HepG2 (cell line): ENCODE data around the gene TP53. TPM values are rescaled to one million over a fixed set of nuclear protein-coding genes. Genes with fewer than 3 reads are reported as not detected.

Experiments
- CENPT ChIP-seq: sonication (generic); formaldehyde crosslinking; IDR thresholded peaks from 2 replicates; pipeline ENCODE4 v1.8.0; 2022; ENCODE audit warnings: low read depth, mild to moderate bottlenecking, moderate library complexity, missing genetic modification reagents
- ERF ChIP-seq: IDR thresholded peaks from 2 replicates; pipeline ENCODE4 v1.6.1; 2018; ENCODE audit warnings: missing biosample characterization, missing genetic modification reagents
- GATAD2A ChIP-seq: IDR thresholded peaks from 2 replicates; pipeline ENCODE4 v1.6.1; 2016
- GTF2F1 ChIP-seq: fragments of 150-350 bp; IDR thresholded peaks from 2 replicates; pipeline ENCODE4 v1.6.1; 2014; ENCODE audit warnings: low read length
- HDAC1 ChIP-seq: sonication (generic); formaldehyde crosslinking; IDR thresholded peaks from 2 replicates; pipeline ENCODE4 v1.5.1; 2020; ENCODE audit warnings: mild to moderate bottlenecking, missing genetic modification reagents
- KLF9 ChIP-seq: IDR thresholded peaks from 2 replicates; pipeline ENCODE4 v1.6.1; 2016; ENCODE audit warnings: low read depth
- MXI1 ChIP-seq: IDR thresholded peaks from 3 replicates; pipeline ENCODE4 v1.6.1; 2012; ENCODE audit warnings: low read depth, low read length, inconsistent platforms, borderline replicate concordance
- MYC ChIP-seq: sonication (generic); formaldehyde crosslinking; IDR thresholded peaks from 2 replicates; pipeline ENCODE4 v1.9.0; 2021; ENCODE audit warnings: missing genetic modification reagents, borderline replicate concordance
- NAIF1 ChIP-seq: sonication (generic); formaldehyde crosslinking; IDR thresholded peaks from 2 replicates; pipeline ENCODE4 v1.5.0; 2020; ENCODE audit warnings: mild to moderate bottlenecking, missing genetic modification reagents, borderline replicate concordance
- NR2F2 ChIP-seq: IDR thresholded peaks from 2 replicates; pipeline ENCODE4 v1.6.1; 2012; ENCODE audit warnings: low read depth, inconsistent platforms, borderline replicate concordance
- PHF8 ChIP-seq: sonication (generic); formaldehyde crosslinking; IDR thresholded peaks from 2 replicates; pipeline ENCODE4 v1.5.0; 2020; ENCODE audit warnings: missing genetic modification reagents
- SALL1 ChIP-seq: sonication (generic); formaldehyde crosslinking; IDR thresholded peaks from 2 replicates; pipeline ENCODE4 v1.8.0; 2022; ENCODE audit warnings: mild to moderate bottlenecking, missing genetic modification reagents
- SNAPC5 ChIP-seq: sonication (generic); formaldehyde crosslinking; IDR thresholded peaks from 2 replicates; pipeline ENCODE4 v1.8.1; 2023; ENCODE audit warnings: mild to moderate bottlenecking, missing genetic modification reagents, borderline replicate concordance
- TFAP4 ChIP-seq: sonication (generic); IDR thresholded peaks from 2 replicates; pipeline ENCODE4 v1.6.1; 2016; ENCODE audit warnings: low read depth, borderline replicate concordance
- YEATS2 ChIP-seq: sonication (generic); formaldehyde crosslinking; IDR thresholded peaks from 2 replicates; pipeline ENCODE4 v1.4.0; 2020; ENCODE audit warnings: missing genetic modification reagents, borderline replicate concordance
- ZBTB7A ChIP-seq: sonication (generic); formaldehyde crosslinking; IDR thresholded peaks from 2 replicates; pipeline ENCODE4 v1.8.0; 2022; ENCODE audit warnings: mild to moderate bottlenecking, missing genetic modification reagents
- ZBTB7B ChIP-seq: sonication (generic); formaldehyde crosslinking; IDR thresholded peaks from 2 replicates; pipeline ENCODE4 v1.4.0; 2020; ENCODE audit warnings: missing genetic modification reagents
- ZFP36 ChIP-seq: fragments of 150-350 bp; IDR thresholded peaks from 2 replicates; pipeline ENCODE4 v1.6.1; 2018; ENCODE audit warnings: borderline replicate concordance, low read length, low read depth; ENCODE audit not compliant: partially characterized antibody
- ZNF430 ChIP-seq: sonication (generic); formaldehyde crosslinking; IDR thresholded peaks from 2 replicates; pipeline ENCODE4 v1.9.0; 2021; ENCODE audit warnings: mild to moderate bottlenecking, missing genetic modification reagents
- ZNF432 ChIP-seq: sonication (generic); formaldehyde crosslinking; IDR thresholded peaks from 2 replicates; pipeline ENCODE4 v1.5.0; 2020; ENCODE audit warnings: missing genetic modification reagents, mild to moderate bottlenecking, borderline replicate concordance
- ZNF574 ChIP-seq: sonication (generic); formaldehyde crosslinking; IDR thresholded peaks from 2 replicates; pipeline ENCODE4 v1.4.0; 2020; ENCODE audit warnings: missing genetic modification reagents
- ZNF790 ChIP-seq: sonication (generic); formaldehyde crosslinking; IDR thresholded peaks from 2 replicates; pipeline ENCODE4 v1.8.0; 2022; ENCODE audit warnings: missing genetic modification reagents, mild to moderate bottlenecking, borderline replicate concordance
- ZSCAN31 ChIP-seq: sonication (generic); formaldehyde crosslinking; IDR thresholded peaks from 2 replicates; pipeline ENCODE4 v1.5.0; 2020; ENCODE audit warnings: low read depth, mild to moderate bottlenecking, missing genetic modification reagents
- polyA plus RNA-seq, 8 experiments: library from polyadenylated mRNA; depleted of rRNA in 3 of 8; stranded (reverse) in 7 of 8; unstranded in 1 of 8; fragments of >200 nt; fragmentation: Illumina TruSeq in 4 of 8; extraction: Trizol in 4 of 8; gene quantifications; 2 replicates each; pipeline versions ENCODE4 v1.2.1 to v1.2.3, GENCODE V29; 2011 to 2016; ENCODE audit warnings: low read depth in 4 of 8, missing spikeins in 1 of 8, mixed read lengths in 1 of 8; ENCODE audit not compliant: insufficient read depth in 1 of 8
- total RNA-seq, 5 experiments: library from RNA; depleted of rRNA; stranded (reverse); fragments of >200 nt; fragmentation: Illumina TruSeq; extraction: Trizol; gene quantifications; 2 replicates each; pipeline ENCODE4 v1.2.3, GENCODE V29; 2016; ENCODE audit warnings: low read depth in 1 of 5
- TF ChIP-seq, protein P1 (sequence below): sonication (generic); formaldehyde crosslinking; IDR thresholded peaks from 2 replicates; pipeline ENCODE4 v1.4.0; 2020; ENCODE audit warnings: mild to moderate bottlenecking, missing genetic modification reagents

TP53 gene
- total and polyA plus RNA-seq, 2 of the 13 experiments (the other 11 are each of a cell fraction or from before 2014, with no cell fraction given) = 17.1 to 29.9 TPM

DNA sequence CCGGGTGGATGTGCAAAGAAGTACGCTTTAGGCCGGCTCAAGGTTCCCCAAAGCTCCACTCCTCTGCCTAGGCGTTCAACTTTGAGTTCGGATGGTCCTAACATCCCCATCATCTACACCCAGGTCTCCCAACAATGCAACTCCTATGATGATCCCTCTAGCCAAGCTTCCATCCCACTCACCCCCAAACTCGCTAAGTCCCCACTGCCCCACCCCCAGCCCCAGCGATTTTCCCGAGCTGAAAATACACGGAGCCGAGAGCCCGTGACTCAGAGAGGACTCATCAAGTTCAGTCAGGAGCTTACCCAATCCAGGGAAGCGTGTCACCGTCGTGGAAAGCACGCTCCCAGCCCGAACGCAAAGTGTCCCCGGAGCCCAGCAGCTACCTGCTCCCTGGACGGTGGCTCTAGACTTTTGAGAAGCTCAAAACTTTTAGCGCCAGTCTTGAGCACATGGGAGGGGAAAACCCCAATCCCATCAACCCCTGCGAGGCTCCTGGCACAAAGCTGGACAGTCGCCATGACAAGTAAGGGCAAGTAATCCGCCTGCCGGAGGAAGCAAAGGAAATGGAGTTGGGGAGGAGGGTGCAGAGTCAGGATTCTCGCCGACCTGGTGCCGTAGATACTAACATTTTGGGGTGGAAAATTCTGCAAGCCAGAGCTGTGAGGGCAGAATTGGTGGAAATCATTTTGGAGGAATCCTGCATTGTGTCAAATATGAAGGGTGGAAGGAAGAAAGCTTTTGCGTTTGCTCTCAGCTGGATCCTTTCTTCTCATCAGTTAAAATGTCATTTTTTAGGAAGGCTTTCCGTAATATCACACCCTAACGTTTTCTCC is at the start of gene TP53 (continued):
- TF ChIP-seq ZBTB7B (peak; percentile 44; the same call in 1 of the 2 replicates), MYC (CRISPR knock-in tag) (peak; percentile 98), SALL1 (peak; percentile 65), MXI1 (peak; percentile 92; the same call in 1 of the 3 replicates), ZSCAN31 (CRISPR knock-in tag) (0 out of 2 replicates have a peak, but pooled peaks have one; percentile 32), ZFP36 (peak; percentile 8), SNAPC5 (CRISPR knock-in tag) (no peak), ZNF790 (peak; percentile 77; the same call in 1 of the 2 replicates), GATAD2A (peak; percentile 36; the same call in 1 of the 2 replicates), YEATS2 (CRISPR knock-in tag) (0 out of 2 replicates have a peak, but pooled peaks have one; percentile 46), ZNF432 (CRISPR knock-in tag) (no peak), GTF2F1 (0 out of 2 replicates have a peak, but pooled peaks have one; percentile 59), KLF9 (no peak; the same call in 1 of the 2 replicates), NAIF1 (CRISPR knock-in tag) (peak; percentile 15; the same call in 1 of the 2 replicates), NR2F2 (peak; percentile 14; the same call in 1 of the 2 replicates), ZNF574 (CRISPR knock-in tag) (peak; percentile 87), ZNF430 (peak; percentile 31; the same call in 1 of the 2 replicates), ERF (CRISPR knock-in tag) (peak; percentile 45; the same call in 1 of the 2 replicates), HDAC1 (peak; percentile 64; the same call in 1 of the 2 replicates), PHF8 (CRISPR knock-in tag) (peak; percentile 23; the same call in 1 of the 2 replicates), CENPT (peak; percentile 20; the same call in 1 of the 2 replicates), TFAP4 (peak; percentile 41; the same call in 1 of the 2 replicates), ZBTB7A (CRISPR knock-in tag) (0 out of 2 replicates have a peak, but pooled peaks have one; percentile 27)
- TF ChIP-seq, protein P1, sequence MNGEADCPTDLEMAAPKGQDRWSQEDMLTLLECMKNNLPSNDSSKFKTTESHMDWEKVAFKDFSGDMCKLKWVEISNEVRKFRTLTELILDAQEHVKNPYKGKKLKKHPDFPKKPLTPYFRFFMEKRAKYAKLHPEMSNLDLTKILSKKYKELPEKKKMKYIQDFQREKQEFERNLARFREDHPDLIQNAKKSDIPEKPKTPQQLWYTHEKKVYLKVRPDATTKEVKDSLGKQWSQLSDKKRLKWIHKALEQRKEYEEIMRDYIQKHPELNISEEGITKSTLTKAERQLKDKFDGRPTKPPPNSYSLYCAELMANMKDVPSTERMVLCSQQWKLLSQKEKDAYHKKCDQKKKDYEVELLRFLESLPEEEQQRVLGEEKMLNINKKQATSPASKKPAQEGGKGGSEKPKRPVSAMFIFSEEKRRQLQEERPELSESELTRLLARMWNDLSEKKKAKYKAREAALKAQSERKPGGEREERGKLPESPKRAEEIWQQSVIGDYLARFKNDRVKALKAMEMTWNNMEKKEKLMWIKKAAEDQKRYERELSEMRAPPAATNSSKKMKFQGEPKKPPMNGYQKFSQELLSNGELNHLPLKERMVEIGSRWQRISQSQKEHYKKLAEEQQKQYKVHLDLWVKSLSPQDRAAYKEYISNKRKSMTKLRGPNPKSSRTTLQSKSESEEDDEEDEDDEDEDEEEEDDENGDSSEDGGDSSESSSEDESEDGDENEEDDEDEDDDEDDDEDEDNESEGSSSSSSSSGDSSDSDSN (CRISPR knock-in tag) = peak; percentile 49
